OCI-LY3 (cell line): Measurements from ENCODE around the gene CDC42EP5.

Experiments used
- CTCF ChIP-seq: fragments of 200-600, 300-600 bp; sonication (generic); IDR thresholded peaks from 2 replicates; pipeline ENCODE4 v1.5.1; 2014; ENCODE audit warnings: antibody characterized with exemption, low read length, low read depth
- EZH2phosphoT487 ChIP-seq: fragments of 200-600 bp; shearing (Covaris generic); IDR thresholded peaks from 2 replicates; pipeline ENCODE4 v1.6.1; 2018; ENCODE audit warnings: antibody characterized with exemption, mixed run types, low read depth

GRCh38 chr19:54462047-54462654, 10.9 kb downstream of the CDC42EP5 start:
- TF ChIP-seq CTCF (no peak), EZH2phosphoT487 (no peak)
